Fibroblast of the aortic adventitia (primary cell): ENCODE results near the gene PPM1M. TPM values are rescaled to one million over a fixed set of nuclear protein-coding genes. Genes with fewer than 3 reads are reported as not detected.
"Not testable (repeated sequence)": the region's sequence is repeated elsewhere in the genome, so short reads cannot be mapped to it uniquely, and the experiment has no call there.

Experiments
- DNase-seq: peaks from one replicate; pipeline ENCODE4 v3.0.0-alpha.2; 2010; ENCODE audit warnings: low read depth
- H3K4me3 ChIP-seq: 2 replicates; pipeline ENCODE4 v1.5.1; 2011; ENCODE audit warnings: low read depth, mild to moderate bottlenecking, control low read depth, low read length, moderate library complexity
- total RNA-seq: library from RNA; depleted of rRNA; stranded (reverse); fragments of >200 nt; gene quantifications from 2 replicates; pipeline ENCODE4 v1.2.3, GENCODE V29; 2012; ENCODE audit warnings: low replicate concordance
- TF ChIP-seq, protein P1 (sequence below): IDR thresholded peaks from 2 replicates; pipeline ENCODE4 v1.5.1; 2011; ENCODE audit warnings: mild to moderate bottlenecking, low read length, control low read depth, inconsistent platforms; ENCODE audit not compliant: insufficient read depth

PPM1M gene
- total RNA-seq, 1 donor: 27.4 TPM

DNA sequence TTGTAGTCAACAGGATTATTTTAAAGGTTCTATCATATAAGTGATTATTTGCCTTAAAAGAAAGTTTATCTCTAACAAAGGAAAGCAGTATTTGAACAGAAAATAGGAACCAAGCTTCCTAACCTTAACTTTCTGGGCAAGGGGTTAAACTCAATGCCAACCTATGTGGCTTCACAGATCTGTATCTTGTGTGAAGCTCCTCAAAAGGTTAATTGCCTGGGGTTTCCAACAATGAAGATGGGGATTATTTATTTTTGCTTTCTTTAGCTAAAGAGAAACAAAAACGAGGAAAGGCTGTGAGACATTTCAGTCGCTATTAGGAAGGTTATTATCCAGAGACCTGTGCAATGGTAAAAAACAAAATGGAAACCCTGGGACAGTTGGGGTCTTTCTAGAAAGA is 34.0 kb downstream of the PPM1M start:
- H3K4me3 ChIP-seq: peak overlapping the region; percentile 78
- TF ChIP-seq, protein P1, sequence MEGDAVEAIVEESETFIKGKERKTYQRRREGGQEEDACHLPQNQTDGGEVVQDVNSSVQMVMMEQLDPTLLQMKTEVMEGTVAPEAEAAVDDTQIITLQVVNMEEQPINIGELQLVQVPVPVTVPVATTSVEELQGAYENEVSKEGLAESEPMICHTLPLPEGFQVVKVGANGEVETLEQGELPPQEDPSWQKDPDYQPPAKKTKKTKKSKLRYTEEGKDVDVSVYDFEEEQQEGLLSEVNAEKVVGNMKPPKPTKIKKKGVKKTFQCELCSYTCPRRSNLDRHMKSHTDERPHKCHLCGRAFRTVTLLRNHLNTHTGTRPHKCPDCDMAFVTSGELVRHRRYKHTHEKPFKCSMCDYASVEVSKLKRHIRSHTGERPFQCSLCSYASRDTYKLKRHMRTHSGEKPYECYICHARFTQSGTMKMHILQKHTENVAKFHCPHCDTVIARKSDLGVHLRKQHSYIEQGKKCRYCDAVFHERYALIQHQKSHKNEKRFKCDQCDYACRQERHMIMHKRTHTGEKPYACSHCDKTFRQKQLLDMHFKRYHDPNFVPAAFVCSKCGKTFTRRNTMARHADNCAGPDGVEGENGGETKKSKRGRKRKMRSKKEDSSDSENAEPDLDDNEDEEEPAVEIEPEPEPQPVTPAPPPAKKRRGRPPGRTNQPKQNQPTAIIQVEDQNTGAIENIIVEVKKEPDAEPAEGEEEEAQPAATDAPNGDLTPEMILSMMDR: no peak
- DNase-seq: peak; percentile 10

DNA sequence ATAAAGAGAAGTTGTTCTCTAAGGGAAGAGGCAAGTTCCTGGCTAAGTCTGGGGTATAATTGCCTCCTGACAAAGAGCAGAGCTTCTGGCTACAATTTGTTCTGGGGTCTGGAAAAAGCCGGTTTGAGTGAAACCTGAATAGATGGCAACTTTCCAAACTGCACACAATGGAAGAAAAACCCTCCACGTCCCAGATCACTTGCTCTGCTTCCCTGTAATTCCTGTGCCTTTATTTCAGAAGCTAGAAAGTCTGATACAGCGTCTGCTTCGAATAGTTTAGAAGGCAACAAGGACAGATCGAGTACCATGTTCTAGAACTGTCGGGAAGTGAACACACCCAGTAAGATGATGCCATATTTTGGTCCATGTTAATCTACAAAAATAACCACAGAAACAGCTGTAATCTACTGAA is 34.5 kb downstream of the PPM1M start:
- DNase-seq: peak; percentile 83
- TF ChIP-seq, protein P1: no peak
- peak overlapping the region; percentile 78 for H3K4me3 ChIP-seq

DNA sequence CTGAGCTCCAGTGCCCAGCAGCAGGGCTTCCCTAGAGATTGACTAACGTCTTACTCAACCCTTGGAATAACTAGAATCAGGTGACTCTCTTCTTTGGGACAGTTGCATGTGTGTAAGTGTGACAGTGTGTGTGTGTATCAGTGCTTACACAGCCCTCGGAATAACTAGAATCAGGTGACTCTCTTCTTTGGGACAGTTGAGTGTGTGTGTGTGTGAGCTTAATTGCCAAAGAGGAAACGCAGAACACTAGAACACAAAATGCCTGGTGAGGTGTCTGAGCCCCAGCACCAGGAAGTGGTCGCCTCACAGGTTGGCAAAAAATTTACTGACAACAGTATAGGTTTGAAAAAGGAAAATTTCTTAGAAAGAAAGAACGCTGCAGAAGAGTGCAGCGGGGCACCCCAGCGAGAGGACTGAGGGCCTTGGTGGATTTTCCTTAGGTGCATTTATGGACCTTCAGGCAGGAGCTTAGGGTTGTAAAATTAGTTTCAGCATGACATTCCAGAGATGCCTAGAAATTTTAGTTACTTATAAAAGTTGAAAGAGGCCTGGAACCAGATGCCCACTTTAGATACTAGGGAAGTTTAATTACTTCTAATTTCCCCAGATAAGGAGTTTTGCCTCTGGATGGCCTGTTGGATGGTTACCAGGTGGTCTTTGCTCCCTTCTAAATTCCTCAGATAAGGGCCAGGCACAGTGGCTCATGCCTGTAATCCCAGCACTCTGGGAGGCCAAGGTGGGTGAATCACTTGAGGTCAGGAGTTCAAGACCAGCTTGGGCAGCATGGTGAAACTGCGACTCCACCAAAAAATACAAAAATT is 36.6 kb downstream of the PPM1M start:
- H3K4me3 ChIP-seq: no peak overlapping the region
- TF ChIP-seq, protein P1: no peak
- DNase-seq: peak; percentile 48

DNA sequence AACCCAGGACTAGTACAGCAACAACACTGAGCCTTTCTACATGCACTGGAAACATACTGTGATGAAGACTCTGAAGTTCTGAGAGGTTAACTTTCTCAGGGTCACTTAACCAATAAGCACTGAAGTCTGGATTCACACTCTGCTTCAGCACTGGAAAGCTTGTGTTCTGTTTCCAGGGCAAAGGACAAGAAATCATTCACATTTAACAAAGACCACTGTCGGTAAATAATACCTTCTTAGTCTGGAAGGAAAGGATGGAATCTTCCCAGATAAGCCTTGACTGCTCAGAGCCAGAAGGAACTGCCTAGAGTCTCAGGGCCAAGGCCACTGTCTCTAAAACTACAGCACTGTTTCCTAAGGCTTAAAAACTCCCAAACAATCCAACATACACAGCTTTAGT is 37.7 kb downstream of the PPM1M start:
- no peak overlapping the region for H3K4me3 ChIP-seq
- peak; percentile 12 for DNase-seq
- TF ChIP-seq, protein P1: no peak

DNA sequence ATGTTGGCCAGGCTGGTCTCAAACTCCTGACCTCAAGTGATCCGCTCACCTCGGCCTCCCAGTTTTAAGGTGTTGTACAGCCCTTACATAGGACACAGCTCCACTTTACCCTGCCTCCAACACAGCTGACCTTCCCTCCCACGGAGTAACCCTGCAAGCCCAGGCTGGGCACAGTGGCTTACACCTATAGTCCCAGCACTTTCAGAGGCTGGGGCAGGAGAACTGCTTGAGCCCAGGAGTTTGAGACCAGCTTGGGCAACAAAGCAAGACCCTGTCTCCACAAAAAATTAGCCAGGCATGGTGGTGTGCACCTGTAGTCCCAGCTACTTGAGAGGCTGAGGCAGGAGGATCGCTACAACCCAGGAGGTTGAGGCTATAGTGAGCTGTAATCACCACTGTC is 38.5 kb downstream of the PPM1M start:
- DNase-seq, H3K4me3 ChIP-seq: not testable (repeated sequence)

DNA sequence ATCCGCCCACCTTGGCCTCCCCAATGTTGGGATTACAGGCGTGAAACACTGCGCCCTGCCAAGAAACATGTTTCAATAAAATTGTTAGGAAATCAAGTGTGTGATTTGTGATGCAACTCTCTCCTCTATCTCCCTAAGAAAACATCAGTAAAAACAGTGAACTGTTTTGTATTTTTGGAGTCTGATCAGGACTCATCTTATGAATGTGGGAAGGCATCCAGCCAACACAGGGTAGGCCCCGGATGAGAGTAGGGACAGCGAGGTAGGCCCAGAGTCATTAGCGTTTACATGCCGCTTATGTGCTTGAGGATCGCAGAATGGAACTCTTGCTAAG is 41.2 kb downstream of the PPM1M start:
- peak overlapping the region; percentile 97 for H3K4me3 ChIP-seq
- TF ChIP-seq, protein P1: no peak
- peak; percentile 63 for DNase-seq

DNA sequence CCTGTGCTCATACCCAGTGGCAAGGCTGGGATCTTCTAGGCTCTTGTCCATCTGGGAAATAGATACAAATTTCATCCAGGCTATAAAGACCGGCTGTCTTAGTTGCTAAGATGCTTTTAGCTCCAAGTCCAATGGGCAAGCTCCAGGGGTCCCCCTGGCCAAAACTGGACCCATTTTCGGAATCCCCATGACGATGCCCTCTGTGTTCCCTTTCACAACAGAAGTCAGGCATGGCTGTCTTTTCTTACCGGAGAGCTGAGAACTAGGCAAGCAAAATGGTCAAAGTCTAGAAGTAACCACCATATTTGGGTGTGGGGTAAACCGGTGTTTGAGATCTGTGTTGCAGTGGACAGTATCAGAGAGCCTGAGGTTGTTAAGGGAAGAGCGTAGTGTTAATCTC is 43.1 kb downstream of the PPM1M start:
- TF ChIP-seq, protein P1: no peak
- no peak for DNase-seq
- peak overlapping the region; percentile 97 for H3K4me3 ChIP-seq
